Calu3 (cell line): ENCODE measurements around the gene UQCR10. TPM values are rescaled to one million over a fixed set of nuclear protein-coding genes. Genes with fewer than 3 reads are reported as not detected.

Experiments used
- BruUV-seq: library from RNA; stranded (reverse); fragments of 400-500 nt; replicated peaks from 2 replicates; lab custom pipeline; 2021; lab: Mats Ljungman, UMichigan
- CTCF ChIA-PET: fragments of 300-600 bp; sonication (Branson Sonifier 250); formaldehyde crosslinking; loops from one replicate; lab custom pipeline; 2022; ENCODE audit warnings: antibody characterized with exemption; lab: Charles Lee
- DNase-seq: peaks from one replicate; pipeline ENCODE4 v3.0.0; 2022
- H3K27ac Mint-ChIP-seq: one replicate; pipeline ENCODE4 v1.8.0; 2022; ENCODE audit warnings: mixed read lengths; ENCODE audit not compliant: unreplicated experiment
- H3K27me3 Mint-ChIP-seq: one replicate; pipeline ENCODE4 v1.8.0; 2022; ENCODE audit warnings: mixed read lengths; ENCODE audit not compliant: unreplicated experiment
- H3K36me3 Mint-ChIP-seq: one replicate; pipeline ENCODE4 v1.8.0; 2022; ENCODE audit warnings: mild to moderate bottlenecking, moderate library complexity, mixed read lengths; ENCODE audit not compliant: insufficient read depth, unreplicated experiment
- H3K4me1 Mint-ChIP-seq: one replicate; pipeline ENCODE4 v1.8.0; 2022; ENCODE audit warnings: mild to moderate bottlenecking, low read depth, mixed read lengths; ENCODE audit not compliant: unreplicated experiment
- H3K4me3 Mint-ChIP-seq: one replicate; pipeline ENCODE4 v1.8.0; 2022; ENCODE audit warnings: mild to moderate bottlenecking, low read depth, moderate library complexity, mixed read lengths; ENCODE audit not compliant: unreplicated experiment
- H3K9me3 Mint-ChIP-seq: one replicate; pipeline ENCODE4 v1.8.0; 2022; ENCODE audit warnings: low read depth, mixed read lengths; ENCODE audit not compliant: unreplicated experiment
- CTCF ChIP-seq: fragments of 200-600 bp; IDR thresholded peaks from one replicate; pipeline ENCODE4 v1.8.0; 2022; ENCODE audit warnings: antibody characterized with exemption; ENCODE audit not compliant: unreplicated experiment
- intact Hi-C: fragments of 100-400 bp; cut with micrococcal nuclease; formaldehyde crosslinking; loops from one replicate; pipeline ENCODE4 v1.10.0; 2022; ENCODE audit not compliant: unreplicated experiment
- total RNA-seq: library from RNA; stranded (reverse); gene quantifications from 2 replicates; pipeline ENCODE4 v1.2.3, GENCODE V29; 2022

UQCR10 gene
- total RNA-seq, 1 experiment from 2014 or later: 120 TPM

GRCh38 chr22:29737251-29738117 lies 29.7 kb upstream of the UQCR10 start:
- Mint-ChIP-seq H3K36me3 (no peaks in the 10 kb centered on the region), H3K9me3 (no peaks in the 10 kb centered on the region), H3K27me3 (no peaks in the 10 kb centered on the region), H3K4me3 (no peak overlapping the region), H3K4me1 (no peaks in the 10 kb centered on the region), H3K27ac (no peak overlapping the region)
- no peak for TF ChIP-seq CTCF
- no peak for DNase-seq
- CTCF ChIA-PET: no interaction called here
- no TSS peak for BruUV-seq
- intact Hi-C loops: no loop called here

- Mint-ChIP-seq H3K36me3 (no peaks in the 10 kb centered on the region), H3K27ac (no peak overlapping the region), H3K4me1 (no peaks in the 10 kb centered on the region), H3K9me3 (no peaks in the 10 kb centered on the region), H3K27me3 (no peaks in the 10 kb centered on the region), H3K4me3 (no peak overlapping the region)
- no TSS peak for BruUV-seq
- intact Hi-C loops: no loop called here
- no peak for TF ChIP-seq CTCF
- no peak for DNase-seq
- CTCF ChIA-PET: no interaction called here
These were observed 28.9 kb upstream of the UQCR10 start for GRCh38 chr22:29738118-29738815.

GRCh38 chr22:29739346-29739875 lies 27.8 kb upstream of the UQCR10 start:
- intact Hi-C loops: no loop called here
- Mint-ChIP-seq H3K9me3 (no peaks in the 10 kb centered on the region), H3K27ac (no peak overlapping the region), H3K4me3 (no peak overlapping the region), H3K4me1 (no peaks in the 10 kb centered on the region), H3K27me3 (no peaks in the 10 kb centered on the region), H3K36me3 (no peaks in the 10 kb centered on the region)
- no peak for DNase-seq
- BruUV-seq: no TSS peak
- CTCF ChIA-PET: interaction anchor here (0.6 kb wide), 1 partner anchor 32 kb away, joined by 3 read pairs; no protein-coding TSS in a partner anchor
- TF ChIP-seq CTCF: no peak

GRCh38 chr22:29740216-29740615 lies 27.0 kb upstream of the UQCR10 start:
- no peaks in the 10 kb centered on the region for H3K27me3 Mint-ChIP-seq
- intact Hi-C loops: no loop called here
- DNase-seq: no peak

More at GRCh38 chr22:29740216-29740615, 27.0 kb upstream of the UQCR10 start:
- H3K9me3 Mint-ChIP-seq: no peaks in the 10 kb centered on the region
- TF ChIP-seq CTCF: no peak
- H3K4me1 Mint-ChIP-seq: no peaks in the 10 kb centered on the region
- H3K27ac Mint-ChIP-seq: no peak overlapping the region
- no peak overlapping the region for H3K4me3 Mint-ChIP-seq
- no peaks in the 10 kb centered on the region for H3K36me3 Mint-ChIP-seq
- BruUV-seq: no TSS peak
- CTCF ChIA-PET: interaction anchor here (0.6 kb wide), 1 partner anchor 32 kb away, joined by 3 read pairs; no protein-coding TSS in a partner anchor
